Measurements from ENCODE around the gene HTRA3.

GRCh38 chr4:8238036-8238511 lies 31.5 kb upstream of the HTRA3 start:
- TF ChIP-seq CTCF (IDR thresholded peaks at IDR 0.05) (no peak), POLR2A (IDR thresholded peaks at IDR 0.05; ENCODE audit: low read depth) (no peak)

All from esophagus muscularis mucosa (tissue), 3 donors.